GM21390 (cell line): ENCODE results near the gene CEP89.
"Not testable (repeated sequence)": the region's sequence is repeated elsewhere in the genome, so short reads cannot be mapped to it uniquely, and the experiment has no call there.

ENCODE experiments used
- ATAC-seq: cut with Tn5 transposase; IDR thresholded peaks from one replicate; pipeline ENCODE4 v1.9.1; 2021; ENCODE audit not compliant: unreplicated experiment

Gene CEP89

DNA sequence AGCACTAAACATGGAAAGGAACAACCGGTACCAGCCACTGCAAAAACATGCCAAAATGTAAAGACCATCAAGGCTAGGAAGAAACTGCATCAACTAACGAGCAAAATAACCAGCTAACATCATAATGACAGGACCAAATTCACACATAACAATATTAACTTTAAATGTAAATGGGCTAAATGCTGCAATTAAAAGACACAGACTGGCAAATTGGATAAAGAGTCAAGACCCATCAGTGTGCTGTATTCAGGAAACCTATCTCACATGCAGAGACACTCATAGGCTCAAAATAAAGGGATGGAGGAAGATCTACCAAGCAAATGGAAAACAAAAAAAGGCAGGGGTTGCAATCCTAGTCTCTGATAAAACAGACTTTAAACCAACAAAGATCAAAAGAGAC, 123.7 kb downstream of the CEP89 start:
- ATAC-seq, result not testable (repeated sequence)

DNA sequence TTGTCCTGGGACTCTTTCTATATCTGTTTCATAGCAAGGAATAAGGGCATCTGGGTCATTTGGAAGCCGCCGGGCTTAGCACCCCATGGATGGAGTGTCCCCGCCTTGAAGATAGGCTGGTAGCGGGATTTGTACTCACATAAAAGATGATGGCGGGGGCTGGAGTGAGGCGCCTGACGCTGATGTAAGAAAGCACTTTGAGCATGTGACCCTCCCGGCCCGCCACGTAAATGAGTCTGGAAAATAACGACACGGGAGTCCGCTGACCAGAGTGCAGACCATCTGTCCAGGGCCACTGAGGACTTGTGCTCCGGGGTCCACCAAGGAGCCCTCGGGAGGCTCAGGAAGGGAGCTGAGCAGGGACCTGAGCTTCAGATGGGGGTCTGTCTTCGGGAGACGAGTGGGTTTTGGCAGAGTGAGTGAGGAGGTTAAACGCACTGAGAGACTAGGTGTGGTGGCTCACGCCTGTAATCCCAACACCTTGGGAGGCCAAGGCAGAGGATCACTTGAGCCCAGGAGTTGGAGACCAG, 128.0 kb downstream of the CEP89 start:
- ATAC-seq, result no peak

DNA sequence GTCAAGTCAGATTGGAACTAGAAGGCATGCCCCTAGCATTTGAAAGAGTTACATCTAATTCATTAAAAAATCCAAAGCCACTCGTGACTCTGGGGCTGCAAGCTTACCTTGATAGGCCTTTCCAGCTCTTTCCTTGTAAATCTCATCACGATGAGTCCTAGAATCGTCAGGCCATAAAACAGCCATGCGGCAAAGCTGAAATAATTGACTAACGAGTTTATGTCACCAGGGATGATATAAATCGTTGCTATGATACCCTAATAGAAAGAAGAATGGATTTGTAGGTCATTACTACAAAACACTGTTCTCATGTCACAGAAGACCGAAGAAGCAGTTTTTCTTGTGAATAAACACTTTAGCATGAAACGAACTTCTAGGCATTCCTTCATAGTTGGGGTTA, 129.7 kb downstream of the CEP89 start:
- no peak for ATAC-seq

DNA sequence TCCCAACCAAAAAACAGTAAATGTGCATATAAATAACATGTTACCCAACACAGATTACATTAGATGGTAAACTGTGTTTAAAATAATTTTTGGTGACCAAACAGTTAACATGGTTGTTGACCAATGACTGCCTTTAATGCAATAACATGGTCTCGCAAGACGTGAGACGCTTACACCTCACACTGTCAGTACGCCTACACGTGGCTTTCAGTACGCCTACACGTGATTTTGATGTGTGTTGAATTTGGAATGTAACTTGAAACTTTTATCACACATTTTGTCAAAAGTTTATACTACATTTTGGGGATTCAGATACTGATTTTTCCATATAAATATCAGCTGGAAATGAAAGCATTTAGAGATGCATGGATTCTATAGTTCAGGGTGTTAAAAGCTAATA, 134.2 kb downstream of the CEP89 start:
- ATAC-seq, result no peak

DNA sequence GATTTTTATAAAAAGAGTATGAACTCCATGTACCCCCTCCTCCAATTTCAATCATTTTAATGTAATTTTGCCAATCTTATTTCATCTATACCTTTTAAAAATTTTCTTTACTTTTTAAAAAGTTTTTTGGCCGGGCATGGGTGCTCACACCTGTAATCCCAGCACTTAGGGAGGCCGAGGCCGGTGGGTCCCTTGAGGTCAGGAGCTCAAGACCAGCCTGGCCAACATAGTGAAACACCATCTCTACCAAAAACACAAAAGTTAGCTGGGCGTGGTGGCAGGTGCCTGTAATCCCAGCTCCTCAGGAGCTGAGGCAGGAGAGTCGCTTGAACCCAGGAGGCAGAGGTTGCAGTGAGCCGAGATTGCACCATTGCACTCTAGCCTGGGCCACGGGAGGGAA, 138.4 kb downstream of the CEP89 start:
- ATAC-seq, result not testable (repeated sequence)

DNA sequence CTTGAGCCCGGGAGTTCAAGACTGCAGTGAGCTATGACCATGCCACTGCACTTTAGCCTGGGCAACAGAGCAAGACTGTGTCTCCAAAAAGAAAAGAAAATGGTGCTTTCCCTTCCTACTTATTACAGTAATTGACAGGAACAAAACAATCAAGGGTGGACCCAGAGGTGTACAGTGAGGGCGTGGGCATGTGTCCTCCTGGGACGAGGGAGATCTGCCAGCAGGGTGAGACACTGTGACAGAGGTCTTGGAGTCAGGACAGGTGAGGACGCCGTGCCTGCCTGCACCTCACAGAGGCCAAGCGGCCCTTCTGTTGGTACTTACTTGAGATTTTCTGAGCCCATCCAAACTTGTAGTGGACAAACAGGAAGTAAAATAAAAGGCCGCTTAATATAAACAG, 138.9 kb downstream of the CEP89 start:
- not testable (repeated sequence) for ATAC-seq

DNA sequence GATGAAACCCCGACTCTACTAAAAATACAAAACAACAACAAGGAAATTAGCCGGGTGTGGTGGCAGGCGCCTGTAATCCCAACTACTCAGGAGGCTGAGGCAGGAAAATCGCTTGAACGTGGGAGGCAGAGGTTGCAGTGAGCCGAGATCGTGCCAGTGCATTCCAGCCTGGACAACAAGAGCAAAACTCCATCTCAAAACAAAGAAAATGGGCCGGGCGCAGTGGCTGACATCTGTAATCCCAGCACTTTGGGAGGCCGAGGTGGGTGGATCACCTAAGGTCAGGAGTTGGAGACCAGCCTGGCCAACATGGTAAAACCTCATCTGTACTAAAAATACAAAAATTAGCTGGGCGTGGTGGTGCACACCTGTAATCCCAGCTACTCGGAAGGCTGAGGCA, 139.7 kb downstream of the CEP89 start:
- not testable (repeated sequence) for ATAC-seq

DNA sequence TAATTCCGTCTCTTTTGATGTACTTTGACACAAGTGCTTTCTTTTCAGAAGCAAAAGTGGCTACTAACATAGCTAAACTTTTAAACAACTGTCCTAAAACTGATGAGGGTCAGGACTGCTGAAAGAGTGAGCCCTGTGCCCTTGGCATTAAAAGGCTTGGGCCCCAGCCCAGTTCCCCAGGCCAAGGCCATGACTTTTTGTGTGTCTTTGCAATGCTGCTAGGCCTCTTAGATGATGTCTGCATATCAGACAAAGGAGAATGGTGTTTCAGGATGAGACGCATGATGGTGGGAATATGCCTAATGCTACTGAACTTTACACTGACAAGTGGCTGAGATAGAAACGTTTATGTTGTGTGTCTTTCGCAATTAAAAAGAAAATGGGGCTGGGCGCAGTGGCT, 140.1 kb downstream of the CEP89 start:
- ATAC-seq, result no peak

DNA sequence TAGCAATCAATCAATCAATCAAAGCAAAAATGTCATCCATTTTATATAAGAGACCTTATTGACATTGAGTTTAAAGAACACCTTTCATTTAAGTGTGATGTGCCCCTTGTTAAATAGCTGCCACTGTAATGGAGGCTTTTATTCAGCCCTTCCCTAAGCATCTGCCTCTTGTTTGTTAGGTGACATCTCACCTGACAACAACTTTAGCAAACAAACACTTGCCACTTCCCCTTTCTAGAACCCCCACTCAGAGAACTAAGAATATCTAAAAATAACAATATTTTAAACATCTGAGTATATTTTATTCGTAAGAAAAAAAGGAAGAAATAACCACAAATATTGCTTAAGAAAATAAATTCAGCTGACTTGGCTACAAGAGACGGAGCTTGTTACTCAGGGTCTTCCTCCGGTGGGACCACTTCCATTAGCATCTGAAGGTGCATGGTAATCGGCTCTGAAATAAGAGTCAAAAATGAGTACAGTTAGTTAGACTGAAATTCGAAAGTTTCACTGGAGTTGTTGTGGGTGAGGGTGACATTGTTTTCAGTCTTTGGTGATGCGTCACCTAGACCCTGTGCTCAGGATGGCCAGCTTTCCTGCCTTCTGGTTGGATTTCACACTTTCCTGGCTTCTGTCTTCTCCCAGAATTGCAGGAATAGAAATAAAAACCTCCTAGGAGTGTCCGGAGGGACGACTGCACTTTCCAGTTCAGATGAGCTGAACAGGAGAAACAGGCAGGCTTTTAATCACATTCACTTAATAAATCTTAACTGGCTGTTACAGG, 141.3 kb downstream of the CEP89 start:
- ATAC-seq, result no peak

DNA sequence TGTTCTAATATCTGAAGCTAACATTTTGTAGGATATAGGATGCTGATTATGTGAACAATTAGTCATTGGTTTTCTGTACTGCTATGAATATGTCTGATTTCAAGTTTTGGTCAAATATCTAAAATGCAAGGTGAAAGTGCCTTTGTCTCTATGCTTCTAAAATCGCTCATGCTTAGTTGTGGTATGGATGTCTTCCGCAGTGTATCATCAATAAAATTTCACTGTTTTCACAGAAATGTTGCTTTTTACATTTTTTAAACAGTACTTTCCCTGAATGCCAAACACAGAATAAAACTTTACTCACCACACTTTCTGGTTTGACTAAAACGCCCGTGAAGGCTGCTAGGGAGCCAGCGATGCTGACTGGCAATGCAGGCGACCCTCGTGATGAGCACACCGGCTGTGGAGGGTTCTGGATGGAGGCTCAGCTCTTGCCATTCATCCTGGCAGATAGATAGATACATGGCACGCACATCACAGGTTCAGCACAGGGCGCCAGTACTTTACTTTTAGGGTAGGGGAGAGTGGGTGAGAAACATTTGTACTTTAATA, 142.3 kb downstream of the CEP89 start:
- ATAC-seq, result no peak

DNA sequence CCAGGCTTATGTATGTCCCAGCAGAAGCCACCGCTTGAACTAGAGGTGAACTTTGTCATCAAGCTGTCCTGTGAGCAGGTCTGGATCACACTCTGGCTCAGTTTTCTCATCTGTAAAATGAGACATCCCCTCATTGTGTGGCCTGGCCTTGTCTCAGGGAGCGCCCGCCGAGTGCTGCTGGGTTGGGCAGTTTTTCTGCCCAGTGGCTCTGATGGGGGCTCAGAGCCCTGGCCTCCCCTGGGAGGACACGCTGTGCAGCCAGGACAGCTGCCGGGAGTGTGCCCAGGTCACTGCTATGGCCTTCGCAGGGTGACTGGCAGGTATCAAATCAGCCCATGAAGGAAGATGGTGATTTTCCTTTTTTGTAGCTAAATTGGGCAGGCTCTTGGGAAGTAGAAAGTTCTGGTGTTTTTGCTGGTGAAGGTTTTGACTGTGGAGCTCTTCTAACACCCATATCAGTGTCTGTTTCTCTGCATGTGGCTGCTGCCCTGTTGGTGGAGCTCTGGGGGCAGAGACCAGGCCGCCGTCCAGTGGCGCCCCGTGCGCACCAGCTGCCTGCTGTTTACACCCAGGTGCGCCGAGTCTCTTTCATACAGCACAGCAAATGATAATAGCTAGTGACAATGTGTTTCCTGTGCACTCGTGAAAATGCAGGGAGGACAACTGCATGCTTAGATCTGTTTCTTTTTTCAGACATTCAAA, 143.0 kb downstream of the CEP89 start:
- no peak for ATAC-seq

DNA sequence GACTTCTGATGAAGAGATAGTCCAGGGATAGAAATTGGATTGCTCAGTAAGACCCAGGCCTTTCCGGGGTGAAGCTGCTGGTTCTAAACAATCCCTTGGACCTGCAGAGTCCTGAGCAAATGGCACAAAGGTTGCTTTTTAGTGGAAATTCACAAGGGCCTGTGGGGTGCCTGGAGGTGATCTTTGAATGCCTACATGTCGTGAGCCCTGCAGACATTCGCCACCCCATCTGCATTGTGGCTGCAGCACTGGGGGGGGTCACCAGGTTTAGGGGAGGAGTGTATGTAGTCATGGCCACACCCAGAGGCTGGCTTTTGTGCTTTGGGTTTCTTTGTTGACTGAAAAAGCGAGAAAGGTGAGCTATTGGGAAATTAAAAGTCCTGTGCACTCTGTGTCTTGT, 143.6 kb downstream of the CEP89 start:
- no peak for ATAC-seq
